ENCODE measurements around the gene ENPP3. TPM values are rescaled to one million over a fixed set of nuclear protein-coding genes. Genes with fewer than 3 reads are reported as not detected.
"Not testable (repeated sequence)": the region's sequence is repeated elsewhere in the genome, so short reads cannot be mapped to it uniquely, and the experiment has no call there.

The ENPP3 gene
- total RNA-seq, 1 donor from 2014 or later, result 0.11 TPM

DNA sequence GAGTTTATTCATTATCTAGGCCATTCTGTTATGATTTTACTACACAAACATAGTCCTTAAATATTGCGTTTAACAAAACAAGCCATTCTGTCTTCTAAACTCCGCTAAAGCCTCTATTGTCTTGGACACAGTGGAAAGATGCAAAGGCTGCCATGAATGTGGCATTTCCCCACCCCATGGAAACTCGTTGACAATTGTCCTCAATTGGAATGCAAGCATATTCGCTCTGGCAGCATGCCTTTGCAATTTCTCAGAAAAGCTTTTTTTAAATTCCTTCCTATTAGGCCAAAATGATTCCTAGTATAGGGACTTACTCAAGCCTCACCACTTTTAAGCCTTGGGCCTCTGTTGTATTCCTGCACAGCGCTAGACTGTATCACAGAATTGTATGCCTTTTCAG lies 41.3 kb downstream of the ENPP3 start:
- ATAC-seq (ENCODE audit: poor library complexity) (no peak), DNase-seq (no peak)
- intact Hi-C loops (cut with DNase I), result no loop called here

DNA sequence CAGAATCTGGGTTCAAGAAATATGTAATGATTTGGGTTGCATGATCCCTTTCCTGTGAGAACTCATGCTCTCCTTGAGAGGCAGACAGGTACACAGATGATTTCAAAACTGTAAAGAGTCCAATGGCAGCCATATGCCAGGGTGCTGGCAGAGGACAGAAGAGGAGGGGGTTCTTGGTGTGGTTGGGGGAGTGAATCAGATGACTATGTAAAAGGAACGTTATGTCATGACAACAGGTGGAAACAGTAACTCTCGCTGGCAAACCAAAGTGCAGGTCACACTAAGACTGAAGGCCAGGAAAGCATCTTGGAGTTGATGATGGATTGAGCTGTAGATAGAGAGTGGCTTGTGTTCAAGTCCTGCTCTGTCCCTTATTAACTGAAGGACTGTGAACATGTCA lies 43.8 kb downstream of the ENPP3 start:
- intact Hi-C loops (cut with DNase I), result no loop called here
- ATAC-seq (ENCODE audit: poor library complexity) (no peak), DNase-seq (no peak)

DNA sequence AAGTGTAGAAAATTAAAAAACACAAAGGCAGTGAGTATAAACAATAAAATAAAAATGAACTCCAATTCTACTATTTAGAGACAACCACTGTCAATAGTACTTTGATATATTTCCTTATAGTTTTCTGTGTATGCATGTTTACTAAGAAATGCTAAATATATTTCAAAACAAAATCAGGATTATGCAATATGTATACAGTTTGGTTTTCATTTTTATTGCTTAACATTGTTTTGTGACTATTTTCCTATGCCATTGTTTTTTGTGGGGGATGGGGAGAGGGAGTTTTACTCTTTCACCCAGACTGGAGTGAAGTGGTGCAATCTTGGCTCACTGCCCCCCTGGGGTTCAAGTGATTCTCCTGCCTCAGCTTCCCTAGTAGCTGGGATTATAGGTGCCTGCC lies 44.5 kb downstream of the ENPP3 start:
- ATAC-seq (ENCODE audit: poor library complexity), result no peak
- intact Hi-C loops (cut with DNase I), result no loop called here
- DNase-seq, result no peak

DNA sequence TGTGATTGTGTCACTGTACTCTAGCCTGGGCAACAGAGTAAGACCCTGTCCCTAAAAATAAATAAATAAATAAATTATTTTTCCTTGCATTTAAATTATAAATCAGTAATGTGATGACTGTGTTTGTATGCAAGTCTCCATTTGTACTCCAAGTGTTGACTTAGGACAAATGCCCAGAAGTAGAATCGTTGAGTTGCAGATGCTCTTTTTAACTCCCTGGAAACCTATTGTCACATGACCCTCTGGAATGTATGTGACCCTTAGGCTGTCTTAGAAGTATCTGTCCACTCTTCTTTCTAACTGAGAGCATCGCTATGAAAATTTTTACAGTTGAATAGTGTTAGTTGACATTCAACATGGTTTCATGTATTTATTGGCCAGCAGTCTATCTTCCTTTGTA lies 45.3 kb downstream of the ENPP3 start:
- no peak for ATAC-seq (ENCODE audit: poor library complexity)
- no peak for DNase-seq
- intact Hi-C loops (cut with DNase I), result no loop called here

DNA sequence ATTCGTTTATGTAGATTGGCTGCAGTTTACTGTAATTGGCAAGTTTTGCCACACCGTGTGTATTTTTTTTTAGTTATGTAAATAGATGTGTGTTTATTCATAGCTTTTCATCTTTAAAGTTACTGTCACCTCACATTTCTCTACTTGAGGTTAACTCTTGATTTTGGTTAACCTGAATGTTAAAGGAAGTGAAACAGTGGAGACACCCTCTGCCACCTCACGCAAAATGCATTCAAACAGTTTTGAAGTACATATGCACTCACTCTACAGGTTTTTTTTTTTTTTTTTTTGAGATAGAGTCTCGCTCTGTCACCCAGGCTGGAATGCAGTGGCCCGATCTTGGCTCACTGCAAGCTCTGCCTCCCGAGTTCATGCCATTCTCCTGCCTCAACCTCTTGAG lies 46.4 kb downstream of the ENPP3 start:
- intact Hi-C loops (cut with DNase I), result no loop called here
- no peak for DNase-seq
- no peak for ATAC-seq (ENCODE audit: poor library complexity)

DNA sequence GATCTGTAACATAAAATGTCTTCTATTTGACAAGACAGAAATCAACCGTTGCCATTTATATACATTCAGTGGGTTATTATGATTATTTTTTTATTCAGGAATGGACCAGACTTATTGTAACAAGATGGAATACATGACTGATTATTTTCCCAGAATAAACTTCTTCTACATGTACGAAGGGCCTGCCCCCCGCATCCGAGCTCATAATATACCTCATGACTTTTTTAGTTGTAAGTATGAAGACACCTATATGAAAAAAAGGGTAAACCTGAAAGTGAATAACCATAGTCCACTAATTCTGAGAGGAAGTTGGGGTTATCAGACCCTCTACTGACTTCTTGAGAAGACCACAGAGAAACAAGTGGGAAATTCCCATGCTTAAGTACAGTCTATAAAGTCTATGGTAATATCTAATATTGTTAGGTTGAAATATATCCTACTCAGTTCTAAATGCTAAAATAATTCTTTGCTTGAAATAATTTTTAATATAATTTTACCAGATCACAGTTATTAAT lies 48.2 kb downstream of the ENPP3 start:
- intact Hi-C loops (cut with DNase I), result no loop called here
- ATAC-seq (ENCODE audit: poor library complexity), result no peak
- no peak for DNase-seq

DNA sequence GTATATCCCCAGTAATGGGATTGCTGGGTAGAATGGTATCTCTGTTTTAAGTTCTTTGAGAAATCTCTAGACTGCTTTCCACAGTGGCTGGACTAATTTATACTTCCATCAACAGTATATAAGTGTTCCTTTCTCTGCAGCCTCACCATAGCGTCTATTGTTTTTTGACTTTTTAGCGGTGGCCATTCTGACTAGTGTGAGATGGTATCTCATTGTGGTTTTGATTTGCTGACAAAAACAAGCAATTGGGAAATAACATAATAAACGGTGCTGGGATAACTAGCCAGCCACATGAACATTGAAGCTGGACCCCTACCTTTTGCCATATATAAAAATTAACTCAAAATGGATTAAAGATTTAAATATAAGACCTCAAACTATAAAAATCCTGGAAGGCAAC lies 49.9 kb downstream of the ENPP3 start:
- DNase-seq (no peak), ATAC-seq (ENCODE audit: poor library complexity) (no peak)
- intact Hi-C loops (cut with DNase I), result no loop called here

DNA sequence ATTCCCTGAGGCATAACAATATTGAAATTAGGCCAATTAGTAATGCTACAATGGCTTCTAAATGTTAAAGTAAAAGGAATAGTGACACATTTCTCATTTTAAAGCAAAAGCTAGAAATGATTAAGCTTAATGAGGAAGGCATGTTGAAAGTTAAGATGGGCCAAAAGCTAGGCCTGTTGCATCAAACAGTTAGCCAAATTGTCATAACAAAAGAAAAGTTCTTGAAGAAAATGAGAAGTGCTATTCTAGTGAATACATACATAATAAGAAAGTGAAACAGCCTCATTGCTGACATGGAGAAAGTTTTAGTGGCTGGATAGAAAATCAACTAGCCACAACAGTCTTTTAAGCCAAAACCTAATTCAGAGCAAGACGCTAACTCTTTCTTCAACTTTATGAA lies 51.2 kb downstream of the ENPP3 start:
- no peak for DNase-seq
- intact Hi-C loops (cut with DNase I), result no loop called here
- no peak for ATAC-seq (ENCODE audit: poor library complexity)

DNA sequence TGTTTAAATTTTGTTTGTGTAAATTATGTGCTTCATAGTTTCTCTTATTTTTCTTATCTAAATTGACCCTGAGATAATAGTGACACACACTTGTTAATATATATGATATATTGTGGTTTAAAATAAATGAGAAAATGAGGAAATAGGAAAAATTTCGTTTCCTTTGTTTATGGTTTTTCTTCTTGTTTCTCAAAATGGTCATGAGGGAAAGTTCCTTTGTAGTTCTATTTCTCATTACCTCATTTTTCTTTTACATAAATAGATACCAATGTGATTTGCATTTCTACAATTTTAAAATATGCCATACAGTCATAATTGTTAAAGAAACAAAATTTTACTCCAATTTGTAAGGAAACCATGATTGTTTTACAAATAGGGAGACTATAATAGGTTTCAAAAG lies 54.9 kb downstream of the ENPP3 start:
- intact Hi-C loops (cut with DNase I), result loop anchor here (5.0 kb wide), 1 partner anchor 220 kb away; no protein-coding TSS in a partner anchor
- DNase-seq, result no peak

DNA sequence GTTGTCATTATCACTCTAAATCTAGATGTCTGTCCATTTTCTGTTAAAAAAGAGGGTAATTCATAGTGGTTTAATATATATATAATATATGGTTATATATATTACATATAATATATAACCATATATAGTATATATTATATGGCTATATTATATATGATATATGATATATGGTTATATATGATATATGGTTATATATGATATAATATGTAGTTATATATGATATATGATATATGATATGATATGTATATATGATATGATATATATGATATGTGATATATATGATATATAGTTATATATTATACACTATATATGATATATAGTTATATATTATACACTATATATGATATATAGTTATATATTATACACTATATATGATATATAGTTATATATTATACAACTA lies 55.5 kb downstream of the ENPP3 start:
- ATAC-seq (ENCODE audit: poor library complexity) (no peak), DNase-seq (no peak)
- intact Hi-C loops (cut with DNase I), result loop anchor here (5.0 kb wide), 1 partner anchor 220 kb away; no protein-coding TSS in a partner anchor

More for the DNA sequence above, 54.9 kb downstream of the ENPP3 start:
- no peak for ATAC-seq (ENCODE audit: poor library complexity)

DNA sequence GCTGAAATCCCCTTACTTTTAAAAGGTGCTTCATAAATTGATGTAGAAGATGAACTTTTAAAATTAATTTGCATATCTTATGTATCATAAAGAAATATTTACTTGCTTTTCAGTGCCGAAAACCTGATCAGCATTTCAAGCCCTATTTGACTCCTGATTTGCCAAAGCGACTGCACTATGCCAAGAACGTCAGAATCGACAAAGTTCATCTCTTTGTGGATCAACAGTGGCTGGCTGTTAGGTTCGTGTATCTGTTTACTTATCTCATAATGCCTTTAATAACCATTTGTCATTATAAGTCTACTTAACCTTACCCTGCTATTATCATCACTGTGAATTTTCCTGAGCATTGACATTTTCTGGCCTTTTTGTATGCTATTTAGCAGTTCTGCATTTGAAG lies 56.3 kb downstream of the ENPP3 start:
- intact Hi-C loops (cut with DNase I), result loop anchor here (5.0 kb wide), 1 partner anchor 219 kb away; no protein-coding TSS in a partner anchor
- DNase-seq (no peak), ATAC-seq (ENCODE audit: poor library complexity) (no peak)

DNA sequence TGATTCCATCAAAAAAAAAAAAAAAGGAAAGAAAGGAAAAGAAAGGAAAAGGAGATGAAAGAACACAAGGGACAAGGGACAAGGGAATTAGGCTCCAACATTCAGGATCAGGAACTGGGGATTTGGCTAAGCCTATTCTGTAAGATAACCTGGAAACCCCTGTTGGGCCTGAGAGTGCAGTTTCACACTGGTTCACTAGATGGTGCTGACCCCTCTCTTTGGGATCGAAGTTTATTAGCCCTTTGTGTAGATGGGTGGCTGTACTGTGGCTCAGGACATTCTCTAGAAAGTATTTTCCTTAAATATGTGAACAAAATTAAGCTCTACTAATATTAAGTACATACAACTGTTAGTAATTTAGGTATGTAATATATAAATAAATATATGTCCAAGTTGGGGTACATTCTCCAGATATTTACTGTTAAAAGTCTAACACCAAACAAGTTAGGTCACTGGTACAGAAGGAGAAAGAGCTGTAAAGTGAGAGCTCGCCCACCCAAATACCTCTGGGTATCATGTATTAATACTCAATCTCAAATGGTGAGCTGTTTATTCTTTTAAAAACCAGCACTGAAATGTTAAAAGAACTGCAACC lies 57.8 kb downstream of the ENPP3 start:
- intact Hi-C loops (cut with DNase I), result loop anchor here (5.0 kb wide), 1 partner anchor 217 kb away; no protein-coding TSS in a partner anchor
- DNase-seq, result no peak
- ATAC-seq (ENCODE audit: poor library complexity), result peak; percentile 76

DNA sequence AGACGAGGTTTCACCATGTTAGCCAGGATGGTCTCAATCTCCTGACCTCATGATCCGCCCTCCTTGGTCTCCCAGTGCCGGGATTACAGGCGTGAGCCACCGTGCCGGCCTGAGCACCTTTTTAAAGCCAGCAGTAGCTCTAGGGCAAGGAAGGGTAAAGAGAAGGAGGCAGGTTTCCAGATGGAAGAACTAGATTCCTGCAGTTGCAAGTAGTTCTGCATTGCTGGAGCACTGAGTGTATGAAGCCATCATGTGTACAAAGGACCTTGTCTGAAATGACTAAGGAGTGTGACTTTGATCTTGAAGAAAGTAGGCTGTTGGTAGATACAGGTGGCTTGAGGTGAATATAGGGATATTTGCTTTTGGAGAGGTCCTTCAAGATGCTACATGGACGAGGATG lies 59.9 kb downstream of the ENPP3 start:
- ATAC-seq (ENCODE audit: poor library complexity), result no peak

DNA sequence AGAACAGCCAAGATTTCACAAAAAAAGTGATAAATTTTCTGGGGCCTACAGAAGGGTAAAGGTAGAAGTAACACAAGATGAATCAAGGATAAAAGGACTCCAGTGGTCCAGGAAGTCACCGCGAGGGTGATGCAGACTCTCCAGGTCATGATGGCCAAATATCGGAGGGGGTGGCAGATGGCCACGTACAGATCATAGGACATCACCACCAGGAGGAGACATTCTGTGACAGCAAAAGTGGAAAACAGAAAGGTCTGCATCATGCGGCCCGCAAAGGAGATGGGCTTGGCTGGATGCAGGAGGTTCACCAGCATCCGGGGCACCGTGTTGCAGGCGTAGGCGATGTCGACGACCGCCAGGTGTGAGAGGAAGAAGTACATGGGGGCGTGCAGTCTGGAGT lies 63.7 kb downstream of the ENPP3 start:
- intact Hi-C loops (cut with DNase I); DNase-seq; ATAC-seq (ENCODE audit: poor library complexity): not testable (repeated sequence)

More for the DNA sequence above, 59.9 kb downstream of the ENPP3 start:
- no peak for DNase-seq
- intact Hi-C loops (cut with DNase I), result no loop called here

DNA sequence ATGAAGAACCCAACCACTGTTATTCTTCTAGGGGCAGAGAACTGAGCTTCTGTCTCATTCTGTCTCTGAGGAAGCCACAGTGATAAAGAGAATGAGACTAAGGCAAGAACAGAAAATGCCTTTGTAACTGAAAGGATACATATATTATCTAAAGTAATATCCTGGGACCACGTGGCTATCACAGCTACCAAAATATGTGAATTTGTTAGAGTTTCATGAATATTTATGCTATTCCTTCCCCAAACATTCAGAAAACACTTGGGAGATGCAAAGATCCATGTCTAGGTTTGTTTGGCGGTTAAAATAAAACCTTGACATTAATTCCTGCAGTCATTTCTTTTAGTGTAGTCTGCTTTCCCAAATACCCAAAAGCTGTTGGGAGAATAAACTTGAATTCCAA lies 66.8 kb downstream of the ENPP3 start:
- not testable (repeated sequence) for DNase-seq

DNA sequence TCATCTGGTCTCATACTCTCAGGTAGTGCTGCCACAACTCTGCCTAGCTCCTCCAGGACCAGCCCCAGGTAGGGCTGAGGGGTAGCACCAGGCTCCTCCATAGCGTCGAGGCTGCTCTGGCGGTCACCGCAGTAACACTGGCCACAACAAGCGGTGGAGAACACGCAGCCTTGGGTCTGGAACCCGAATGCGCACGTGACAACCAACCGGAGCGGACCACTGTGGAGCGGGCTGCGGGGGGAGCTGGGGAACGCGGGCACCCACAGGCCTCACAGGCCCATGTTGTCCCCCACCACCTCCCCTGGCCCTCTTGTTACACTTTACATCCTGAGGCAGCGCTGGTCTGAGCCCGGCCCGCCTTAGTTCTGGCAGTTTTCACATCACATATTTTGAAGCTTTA lies 73.8 kb downstream of the ENPP3 start, which contains the start of gene CTAGE9:
Gene CTAGE9, minus strand, starts transcription at position 101 of the 400 bp plus-strand sequence. Its CDS starts 0 bp downstream, at position 101.
- intact Hi-C loops (cut with DNase I); ATAC-seq (ENCODE audit: poor library complexity); DNase-seq: not testable (repeated sequence)

More for the DNA sequence above, 66.8 kb downstream of the ENPP3 start:
- intact Hi-C loops (cut with DNase I); ATAC-seq (ENCODE audit: poor library complexity): not testable (repeated sequence)

DNA sequence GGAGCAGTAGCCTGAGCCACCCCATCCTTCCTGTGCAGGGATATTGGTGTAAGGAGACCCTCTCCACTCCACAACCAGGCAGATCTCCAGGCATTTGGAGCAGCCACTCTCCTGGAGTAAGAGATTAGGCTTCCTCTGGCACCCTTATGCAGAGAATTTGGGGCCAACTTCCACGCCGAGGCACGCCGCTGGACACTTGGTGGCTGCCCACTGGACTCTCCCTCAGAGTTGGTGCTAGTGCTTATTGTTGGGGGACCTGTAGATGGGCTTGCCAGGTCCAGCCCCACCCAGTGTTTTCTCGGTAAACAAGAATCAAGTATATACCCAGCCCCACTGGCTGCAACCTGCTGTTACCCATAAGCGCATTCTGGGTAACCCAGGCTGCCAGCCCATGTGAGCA lies 78.5 kb downstream of the ENPP3 start:
- ATAC-seq (ENCODE audit: poor library complexity); DNase-seq; intact Hi-C loops (cut with DNase I): not testable (repeated sequence)

DNA sequence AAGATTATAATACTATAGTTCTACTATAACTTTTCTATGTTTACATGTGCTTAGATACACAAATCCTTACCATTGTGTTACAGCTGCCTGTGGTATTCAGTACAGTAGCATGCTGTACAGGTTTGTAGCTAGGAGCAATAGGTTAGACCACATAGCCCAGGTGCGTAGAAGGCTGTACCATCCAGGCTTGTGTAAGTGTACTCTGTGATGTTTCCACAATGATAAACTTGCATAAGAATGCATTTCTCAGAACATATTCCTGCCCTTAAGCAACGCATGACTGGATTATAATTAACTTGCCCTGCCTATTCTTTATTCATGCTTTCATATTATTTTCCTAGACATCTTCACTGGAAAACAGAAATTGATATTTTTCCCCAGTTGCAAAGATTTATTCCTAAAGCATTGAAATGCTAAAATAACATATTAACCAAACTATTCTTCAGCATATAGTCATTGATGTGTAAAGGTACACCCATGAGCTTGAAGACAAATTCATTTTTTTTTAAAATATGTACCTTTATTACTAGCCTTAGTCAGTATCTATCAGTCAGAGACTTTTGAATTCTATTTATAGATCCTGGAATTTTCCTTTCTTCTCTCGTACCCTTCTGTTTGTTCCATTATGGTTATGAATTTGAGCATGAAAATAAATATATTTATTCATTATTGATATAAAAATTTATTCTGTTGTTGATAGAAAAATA lies 80.9 kb downstream of the ENPP3 start:
- no peak for ATAC-seq (ENCODE audit: poor library complexity)
- no peak for DNase-seq
- intact Hi-C loops (cut with DNase I), result no loop called here

DNA sequence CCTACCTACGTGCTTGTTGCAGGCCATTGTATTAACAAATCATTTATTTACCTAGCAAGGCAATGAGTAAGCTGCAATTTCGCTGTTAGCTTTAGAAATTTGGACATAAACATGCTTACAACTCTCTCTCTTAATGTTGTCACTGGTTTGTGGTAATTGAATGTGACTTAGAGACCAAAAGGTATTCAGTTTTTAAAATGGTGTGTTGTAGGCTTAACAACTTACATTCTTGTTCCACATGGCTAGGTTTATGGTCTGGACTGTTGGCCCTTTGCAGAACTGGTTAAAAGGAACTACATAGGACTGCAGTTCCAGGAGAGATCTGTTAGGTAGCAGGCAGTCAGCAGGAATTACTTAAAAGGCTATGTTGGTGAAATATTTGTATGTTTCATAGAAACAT lies 84.1 kb downstream of the ENPP3 start:
- DNase-seq (no peak), ATAC-seq (ENCODE audit: poor library complexity) (no peak)
- intact Hi-C loops (cut with DNase I), result no loop called here

DNA sequence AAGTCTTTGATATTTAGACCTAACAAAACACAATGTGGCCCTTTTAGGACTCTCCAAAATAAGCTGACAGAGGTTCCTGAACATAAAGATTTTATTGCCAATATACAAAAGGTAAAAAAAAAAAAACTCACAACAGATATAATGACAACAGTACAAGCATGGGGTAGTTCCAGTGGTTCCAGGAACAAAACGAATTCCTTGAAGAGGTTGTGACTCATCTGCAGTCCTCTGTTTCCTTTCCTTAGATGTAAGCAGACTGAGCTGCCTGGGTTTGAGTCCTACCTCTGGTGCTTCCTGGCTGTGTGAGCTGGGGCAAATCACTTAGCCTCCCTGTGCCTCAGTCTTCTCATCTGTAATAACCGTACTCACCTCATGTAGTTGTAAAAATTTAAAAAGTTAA lies 87.0 kb downstream of the ENPP3 start:
- intact Hi-C loops (cut with DNase I), result no loop called here
- DNase-seq (no peak), ATAC-seq (ENCODE audit: poor library complexity) (no peak)

All from Right ventricle myocardium superior (tissue), 1 donor.